ENCODE data around the gene CEBPE.
"Not testable (repeated sequence)": the region's sequence is repeated elsewhere in the genome, so short reads cannot be mapped to it uniquely, and the experiment has no call there.

- TF ChIP-seq CTCF (IDR thresholded peaks at IDR 0.05; ENCODE audit: insufficient read depth, low read depth, low read length); EZH2 (IDR thresholded peaks at IDR 0.05; ENCODE audit: insufficient read depth, low read length): not testable (repeated sequence)
Observed at GRCh38 chr14:23107620-23108019, 11.4 kb downstream of the CEBPE start.

Data from astrocyte (in vitro differentiated cells and primary cell).